ENCODE measurements around the gene SND1.

GRCh38 chr7:127973832-127974231 is 321.8 kb downstream of the SND1 start:
- TF ChIP-seq CTCF (conservative IDR thresholded peaks at IDR 0.05; ENCODE audit: low read depth, low read length) (no peak), EZH2 (IDR thresholded peaks at IDR 0.05; ENCODE audit: low read length, unreplicated experiment) (no peak)

All from PC-3 (cell line).